Natural killer cell (primary cell): ENCODE data around the gene SPTA1. TPM values are rescaled to one million over a fixed set of nuclear protein-coding genes. Genes with fewer than 3 reads are reported as not detected.
"Not testable (repeated sequence)": the region's sequence is repeated elsewhere in the genome, so short reads cannot be mapped to it uniquely, and the experiment has no call there.

Experiments
- ATAC-seq, 3 donors: fragments of 150-1000 bp in 2 of 3; fragments of 200-7000 bp in 1 of 3; cut with Tn5 transposase; 1 replicate in 1 of 3; 2 replicates in 2 of 3; pipeline ENCODE4 v1.10.0; 2021; ENCODE audit warnings: mild to moderate bottlenecking in 2 of 3, moderate library complexity in 2 of 3
- DNase-seq, 2 donors: peaks; one replicate each; pipeline versions ENCODE4 v3.0.0 to v3.0.0-alpha.2; 2013 to 2021; ENCODE audit warnings: mixed read lengths in 1 of 2
- H3K27ac ChIP-seq: one replicate; pipeline ENCODE4 v1.5.1; 2013; ENCODE audit warnings: mild to moderate bottlenecking, low read length
- H3K27me3 ChIP-seq: one replicate; pipeline ENCODE4 v1.6.1; 2013; ENCODE audit warnings: low read length; ENCODE audit not compliant: control insufficient read depth, insufficient read depth
- H3K36me3 ChIP-seq: one replicate; pipeline ENCODE4 v1.6.1; 2013; ENCODE audit warnings: low read length; ENCODE audit not compliant: control insufficient read depth, insufficient read depth
- H3K4me1 ChIP-seq: one replicate; pipeline ENCODE4 v1.6.1; 2013; ENCODE audit warnings: low read length; ENCODE audit not compliant: control insufficient read depth, insufficient read depth
- H3K4me3 ChIP-seq: one replicate; pipeline ENCODE4 v1.5.1; 2013; ENCODE audit warnings: low read length
- H3K9me3 ChIP-seq: one replicate; pipeline ENCODE4 v1.6.1; 2013; ENCODE audit warnings: low read length; ENCODE audit not compliant: control insufficient read depth, insufficient read depth
- H3K27ac Mint-ChIP-seq, 2 donors: one replicate each; pipeline ENCODE4 v1.8.0; 2022; ENCODE audit warnings: mild to moderate bottlenecking in 2 of 2, mixed read lengths in 2 of 2, moderate library complexity in 1 of 2
- H3K27me3 Mint-ChIP-seq, 2 donors: one replicate each; pipeline ENCODE4 v1.8.0; 2022; ENCODE audit warnings: low read depth in 2 of 2, mixed read lengths in 2 of 2
- H3K36me3 Mint-ChIP-seq: one replicate; pipeline ENCODE4 v1.8.0; 2022; ENCODE audit warnings: mixed read lengths
- H3K4me1 Mint-ChIP-seq, 2 donors: one replicate each; pipeline ENCODE4 v1.8.0; 2022; ENCODE audit warnings: mixed read lengths in 2 of 2
- H3K4me3 Mint-ChIP-seq: one replicate; pipeline ENCODE4 v1.8.0; 2022; ENCODE audit warnings: mild to moderate bottlenecking, moderate library complexity, mixed read lengths
- H3K9me3 Mint-ChIP-seq, 2 donors: one replicate each; pipeline ENCODE4 v1.8.0; 2022; ENCODE audit warnings: mixed read lengths in 2 of 2
- WGBS: methylation state at CpG from one replicate; pipeline ENCODE4 v1.1.7; 2013; ENCODE audit warnings: missing lambda C conversion rate; ENCODE audit not compliant: insufficient coverage; 5-methylcytosine and 5-hydroxymethylcytosine counted together
- intact Hi-C: fragments of 100-400 bp; cut with micrococcal nuclease; formaldehyde crosslinking; loops from one replicate; pipeline ENCODE4 v1.14.2; 2022
- total RNA-seq, 4 donors: library from RNA; stranded (reverse); fragments of 120-200 nt in 1 of 4; gene quantifications; one replicate each; pipeline versions ENCODE4 v1.2.3 to v1.2.4, GENCODE V29; 2013 to 2022
- TF ChIP-seq, protein P1 (sequence below): fragments of 200-600 bp; IDR thresholded peaks from one replicate; pipeline ENCODE4 v1.8.0; 2022; ENCODE audit warnings: antibody characterized with exemption

The SPTA1 gene
- total RNA-seq, 3 donors from 2014 or later (not counting 1 experiment from before 2014, with no cell fraction given) = 0.30 TPM; not detected in 2

- Mint-ChIP-seq H3K36me3 (no peaks in the 10 kb centered on the region), H3K9me3 (no peaks in the 10 kb centered on the region), H3K27me3 (peaks cover 17 to 22% of the 10 kb centered on the region in 2 donors), H3K4me3 (no peak overlapping the region), H3K27ac (no peak overlapping the region), H3K4me1 (no peaks in the 10 kb centered on the region)
- Histone ChIP-seq H3K4me1 (no peaks in the 10 kb centered on the region), H3K9me3 (no peaks in the 10 kb centered on the region), H3K4me3 (no peak overlapping the region), H3K27ac (no peak overlapping the region), H3K27me3 (no peaks in the 10 kb centered on the region), H3K36me3 (no peaks in the 10 kb centered on the region)
- no peak for ATAC-seq
- intact Hi-C loops = no loop called here
- TF ChIP-seq, protein P1, sequence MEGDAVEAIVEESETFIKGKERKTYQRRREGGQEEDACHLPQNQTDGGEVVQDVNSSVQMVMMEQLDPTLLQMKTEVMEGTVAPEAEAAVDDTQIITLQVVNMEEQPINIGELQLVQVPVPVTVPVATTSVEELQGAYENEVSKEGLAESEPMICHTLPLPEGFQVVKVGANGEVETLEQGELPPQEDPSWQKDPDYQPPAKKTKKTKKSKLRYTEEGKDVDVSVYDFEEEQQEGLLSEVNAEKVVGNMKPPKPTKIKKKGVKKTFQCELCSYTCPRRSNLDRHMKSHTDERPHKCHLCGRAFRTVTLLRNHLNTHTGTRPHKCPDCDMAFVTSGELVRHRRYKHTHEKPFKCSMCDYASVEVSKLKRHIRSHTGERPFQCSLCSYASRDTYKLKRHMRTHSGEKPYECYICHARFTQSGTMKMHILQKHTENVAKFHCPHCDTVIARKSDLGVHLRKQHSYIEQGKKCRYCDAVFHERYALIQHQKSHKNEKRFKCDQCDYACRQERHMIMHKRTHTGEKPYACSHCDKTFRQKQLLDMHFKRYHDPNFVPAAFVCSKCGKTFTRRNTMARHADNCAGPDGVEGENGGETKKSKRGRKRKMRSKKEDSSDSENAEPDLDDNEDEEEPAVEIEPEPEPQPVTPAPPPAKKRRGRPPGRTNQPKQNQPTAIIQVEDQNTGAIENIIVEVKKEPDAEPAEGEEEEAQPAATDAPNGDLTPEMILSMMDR = no peak
- no peak for DNase-seq
These were observed 3.4 kb upstream of the SPTA1 start for GRCh38 chr1:158689875-158690274.

DNA sequence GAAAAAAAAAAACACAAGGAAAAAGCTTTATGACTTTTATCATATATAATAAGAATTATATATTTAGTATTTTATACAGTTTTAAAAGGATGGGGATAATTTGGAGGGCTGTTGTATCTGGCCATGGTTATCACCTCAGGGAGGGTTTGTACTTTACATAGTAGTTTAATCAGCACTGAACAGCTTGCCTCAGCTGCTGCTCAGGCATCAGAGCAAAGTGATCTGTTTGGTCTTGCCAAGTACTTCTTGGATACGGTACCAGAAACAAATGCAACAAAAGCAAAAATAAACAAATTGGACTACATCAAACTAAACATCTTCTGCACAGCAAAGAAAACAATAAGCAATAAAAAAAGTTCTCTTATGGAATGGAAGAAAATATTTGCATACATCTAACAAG is 2.6 kb upstream of the SPTA1 start:
- no CpG with 5 or more reads among the region's 1 CpG for WGBS
- no peak overlapping the region for H3K27ac ChIP-seq
- peaks cover 14 to 29% of the 10 kb centered on the region in 2 donors for H3K27me3 Mint-ChIP-seq
- H3K4me3 Mint-ChIP-seq = no peak overlapping the region
- TF ChIP-seq, protein P1 = no peak
- no peak overlapping the region for H3K4me3 ChIP-seq
- no peaks in the 10 kb centered on the region for H3K27me3 ChIP-seq
- H3K36me3 ChIP-seq = no peaks in the 10 kb centered on the region
- DNase-seq = no peak
- H3K4me1 Mint-ChIP-seq = no peaks in the 10 kb centered on the region
- no peak overlapping the region for H3K27ac Mint-ChIP-seq
- H3K36me3 Mint-ChIP-seq = no peaks in the 10 kb centered on the region
- no peaks in the 10 kb centered on the region for H3K9me3 Mint-ChIP-seq
- intact Hi-C loops = no loop called here
- ATAC-seq = no peak
- H3K9me3 ChIP-seq = no peaks in the 10 kb centered on the region
- H3K4me1 ChIP-seq = no peaks in the 10 kb centered on the region

- not testable (repeated sequence) for ATAC-seq
- peaks cover 16 to 37% of the 10 kb centered on the region in 2 donors for H3K27me3 Mint-ChIP-seq
- WGBS = 88% methylated on average over 1 of the region's 1 CpG
These were observed 1.8 kb upstream of the SPTA1 start for GRCh38 chr1:158688343-158688742.

DNA sequence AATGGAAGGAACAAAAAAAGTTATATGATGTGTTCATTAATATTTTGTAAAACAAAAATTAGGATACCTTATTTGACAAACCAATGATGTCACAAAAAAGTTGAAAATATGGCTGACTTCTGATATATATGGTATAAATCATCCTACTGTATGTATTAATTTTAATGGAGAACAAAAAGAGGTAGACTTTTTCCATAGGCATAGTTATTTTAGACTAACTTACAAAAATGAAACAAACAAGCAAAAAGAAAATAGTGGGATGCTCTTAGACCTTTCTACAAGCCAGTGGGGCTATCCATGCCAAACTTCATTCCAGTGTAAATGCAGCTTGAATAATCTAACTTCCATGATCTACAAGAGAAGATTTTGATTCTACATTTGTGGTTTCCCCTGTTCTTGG is 522 bp upstream of the SPTA1 start:
- Mint-ChIP-seq H3K36me3 (no peaks in the 10 kb centered on the region), H3K4me1 (no peaks in the 10 kb centered on the region)
- intact Hi-C loops = no loop called here

More at GRCh38 chr1:158688343-158688742, 1.8 kb upstream of the SPTA1 start:
- H3K4me3 ChIP-seq, H3K4me1 Mint-ChIP-seq, DNase-seq, intact Hi-C loops, H3K4me1 ChIP-seq, H3K27ac Mint-ChIP-seq, H3K36me3 ChIP-seq, H3K9me3 ChIP-seq, H3K4me3 Mint-ChIP-seq, H3K27ac ChIP-seq, H3K36me3 Mint-ChIP-seq, H3K9me3 Mint-ChIP-seq, H3K27me3 ChIP-seq: not testable (repeated sequence)

More for the DNA sequence above, 522 bp upstream of the SPTA1 start:
- Histone ChIP-seq H3K4me1 (no peaks in the 10 kb centered on the region), H3K27me3 (peaks cover 5% of the 10 kb centered on the region), H3K4me3 (no peak overlapping the region), H3K36me3 (no peaks in the 10 kb centered on the region), H3K27ac (no peak overlapping the region), H3K9me3 (no peaks in the 10 kb centered on the region)
- Mint-ChIP-seq H3K9me3 (no peaks in the 10 kb centered on the region), H3K4me3 (no peak overlapping the region), H3K27me3 (peaks cover 18 to 38% of the 10 kb centered on the region in 2 donors), H3K27ac (no peak overlapping the region)
- ATAC-seq (no peak), DNase-seq (no peak)
- TF ChIP-seq, protein P1 = no peak
